HepG2 (cell line): ENCODE measurements around the gene TBC1D10A. TPM values are rescaled to one million over a fixed set of nuclear protein-coding genes. Genes with fewer than 3 reads are reported as not detected.

Experiments
- ARID2 ChIP-seq: sonication (generic); formaldehyde crosslinking; IDR thresholded peaks from 2 replicates; pipeline ENCODE4 v1.8.1; 2022; ENCODE audit warnings: mild to moderate bottlenecking, missing genetic modification reagents, borderline replicate concordance
- DR1 ChIP-seq: sonication (generic); formaldehyde crosslinking; IDR thresholded peaks from 2 replicates; pipeline ENCODE4 v1.8.0; 2021; ENCODE audit warnings: mild to moderate bottlenecking, missing genetic modification reagents, inconsistent platforms
- GZF1 ChIP-seq: sonication (generic); formaldehyde crosslinking; IDR thresholded peaks from 2 replicates; pipeline ENCODE4 v1.5.1; 2020; ENCODE audit warnings: mild to moderate bottlenecking, missing genetic modification reagents
- HOXA7 ChIP-seq: sonication (generic); formaldehyde crosslinking; IDR thresholded peaks from 2 replicates; pipeline ENCODE4 v1.8.1; 2022; ENCODE audit warnings: mild to moderate bottlenecking, missing genetic modification reagents, moderate library complexity
- RARA ChIP-seq: IDR thresholded peaks from 2 replicates; pipeline ENCODE4 v1.6.1; 2016; ENCODE audit warnings: missing genetic modification reagents, missing compliant biosample characterization
- RFXAP ChIP-seq: sonication (generic); formaldehyde crosslinking; IDR thresholded peaks from 2 replicates; pipeline ENCODE4 v1.4.0; 2020; ENCODE audit warnings: missing genetic modification reagents, borderline replicate concordance
- SNAI1 ChIP-seq: sonication (generic); formaldehyde crosslinking; IDR thresholded peaks from 2 replicates; pipeline ENCODE4 v1.5.0; 2020; ENCODE audit warnings: mild to moderate bottlenecking, missing genetic modification reagents, borderline replicate concordance
- SP4 ChIP-seq: sonication (generic); formaldehyde crosslinking; IDR thresholded peaks from 2 replicates; pipeline ENCODE4 v1.8.1; 2023; ENCODE audit warnings: mild to moderate bottlenecking, missing genetic modification reagents
- SYNCRIP ChIP-seq: fragments of 200-400 bp; formaldehyde crosslinking; IDR thresholded peaks from 2 replicates; pipeline ENCODE4 v1.6.1; 2018; ENCODE audit warnings: mild to moderate bottlenecking, low read depth, low read length; ENCODE audit not compliant: insufficient read depth
- ZNF335 ChIP-seq: sonication (generic); formaldehyde crosslinking; IDR thresholded peaks from 2 replicates; pipeline ENCODE4 v1.4.0; 2020; ENCODE audit warnings: missing genetic modification reagents
- ZNF33B ChIP-seq: sonication (generic); formaldehyde crosslinking; IDR thresholded peaks from 2 replicates; pipeline ENCODE4 v1.5.1; 2020; ENCODE audit warnings: mild to moderate bottlenecking, missing genetic modification reagents
- ZNF747 ChIP-seq: sonication (generic); formaldehyde crosslinking; IDR thresholded peaks from 2 replicates; pipeline ENCODE4 v1.8.1; 2023; ENCODE audit warnings: missing genetic modification reagents, mild to moderate bottlenecking, borderline replicate concordance
- ZNF839 ChIP-seq: sonication (generic); formaldehyde crosslinking; IDR thresholded peaks from 2 replicates; pipeline ENCODE4 v1.4.0; 2020; ENCODE audit warnings: missing genetic modification reagents, mild to moderate bottlenecking, borderline replicate concordance
- polyA plus RNA-seq, 8 experiments: library from polyadenylated mRNA; depleted of rRNA in 3 of 8; stranded (reverse) in 7 of 8; unstranded in 1 of 8; fragments of >200 nt; fragmentation: Illumina TruSeq in 4 of 8; extraction: Trizol in 4 of 8; gene quantifications; 2 replicates each; pipeline versions ENCODE4 v1.2.1 to v1.2.3, GENCODE V29; 2011 to 2016; ENCODE audit warnings: low read depth in 4 of 8, missing spikeins in 1 of 8, mixed read lengths in 1 of 8; ENCODE audit not compliant: insufficient read depth in 1 of 8
- total RNA-seq, 5 experiments: library from RNA; depleted of rRNA; stranded (reverse); fragments of >200 nt; fragmentation: Illumina TruSeq; extraction: Trizol; gene quantifications; 2 replicates each; pipeline ENCODE4 v1.2.3, GENCODE V29; 2016; ENCODE audit warnings: low read depth in 1 of 5
- TF ChIP-seq, protein P1 (sequence below): sonication (generic); formaldehyde crosslinking; IDR thresholded peaks from 2 replicates; pipeline ENCODE4; 2020; ENCODE audit warnings: missing genetic modification reagents, mild to moderate bottlenecking, borderline replicate concordance
- TF ChIP-seq, protein P2 (sequence below): sonication (generic); formaldehyde crosslinking; IDR thresholded peaks from 2 replicates; pipeline ENCODE4 v1.4.0; 2020; ENCODE audit warnings: missing genetic modification reagents

Gene TBC1D10A
- total and polyA plus RNA-seq, 2 of the 13 experiments (the other 11 are each of a cell fraction or from before 2014, with no cell fraction given), result 4.2 to 4.9 TPM

- TF ChIP-seq, protein P1, sequence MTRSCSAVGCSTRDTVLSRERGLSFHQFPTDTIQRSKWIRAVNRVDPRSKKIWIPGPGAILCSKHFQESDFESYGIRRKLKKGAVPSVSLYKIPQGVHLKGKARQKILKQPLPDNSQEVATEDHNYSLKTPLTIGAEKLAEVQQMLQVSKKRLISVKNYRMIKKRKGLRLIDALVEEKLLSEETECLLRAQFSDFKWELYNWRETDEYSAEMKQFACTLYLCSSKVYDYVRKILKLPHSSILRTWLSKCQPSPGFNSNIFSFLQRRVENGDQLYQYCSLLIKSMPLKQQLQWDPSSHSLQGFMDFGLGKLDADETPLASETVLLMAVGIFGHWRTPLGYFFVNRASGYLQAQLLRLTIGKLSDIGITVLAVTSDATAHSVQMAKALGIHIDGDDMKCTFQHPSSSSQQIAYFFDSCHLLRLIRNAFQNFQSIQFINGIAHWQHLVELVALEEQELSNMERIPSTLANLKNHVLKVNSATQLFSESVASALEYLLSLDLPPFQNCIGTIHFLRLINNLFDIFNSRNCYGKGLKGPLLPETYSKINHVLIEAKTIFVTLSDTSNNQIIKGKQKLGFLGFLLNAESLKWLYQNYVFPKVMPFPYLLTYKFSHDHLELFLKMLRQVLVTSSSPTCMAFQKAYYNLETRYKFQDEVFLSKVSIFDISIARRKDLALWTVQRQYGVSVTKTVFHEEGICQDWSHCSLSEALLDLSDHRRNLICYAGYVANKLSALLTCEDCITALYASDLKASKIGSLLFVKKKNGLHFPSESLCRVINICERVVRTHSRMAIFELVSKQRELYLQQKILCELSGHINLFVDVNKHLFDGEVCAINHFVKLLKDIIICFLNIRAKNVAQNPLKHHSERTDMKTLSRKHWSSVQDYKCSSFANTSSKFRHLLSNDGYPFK, result no peak
- TF ChIP-seq, protein P2, sequence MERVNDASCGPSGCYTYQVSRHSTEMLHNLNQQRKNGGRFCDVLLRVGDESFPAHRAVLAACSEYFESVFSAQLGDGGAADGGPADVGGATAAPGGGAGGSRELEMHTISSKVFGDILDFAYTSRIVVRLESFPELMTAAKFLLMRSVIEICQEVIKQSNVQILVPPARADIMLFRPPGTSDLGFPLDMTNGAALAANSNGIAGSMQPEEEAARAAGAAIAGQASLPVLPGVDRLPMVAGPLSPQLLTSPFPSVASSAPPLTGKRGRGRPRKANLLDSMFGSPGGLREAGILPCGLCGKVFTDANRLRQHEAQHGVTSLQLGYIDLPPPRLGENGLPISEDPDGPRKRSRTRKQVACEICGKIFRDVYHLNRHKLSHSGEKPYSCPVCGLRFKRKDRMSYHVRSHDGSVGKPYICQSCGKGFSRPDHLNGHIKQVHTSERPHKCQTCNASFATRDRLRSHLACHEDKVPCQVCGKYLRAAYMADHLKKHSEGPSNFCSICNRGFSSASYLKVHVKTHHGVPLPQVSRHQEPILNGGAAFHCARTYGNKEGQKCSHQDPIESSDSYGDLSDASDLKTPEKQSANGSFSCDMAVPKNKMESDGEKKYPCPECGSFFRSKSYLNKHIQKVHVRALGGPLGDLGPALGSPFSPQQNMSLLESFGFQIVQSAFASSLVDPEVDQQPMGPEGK (CRISPR knock-in tag), result peak; percentile 84
- TF ChIP-seq SYNCRIP, result no peak
- TF ChIP-seq RARA (CRISPR knock-in tag), result peak; percentile 70
- no peak for TF ChIP-seq ZNF839 (CRISPR knock-in tag)
- no peak for TF ChIP-seq ZNF33B (CRISPR knock-in tag)
- TF ChIP-seq ZNF335 (CRISPR knock-in tag), result peak; percentile 56; the same call in 1 of the 2 replicates
- no peak for TF ChIP-seq ZNF747 (CRISPR knock-in tag)
- no peak for TF ChIP-seq SNAI1 (CRISPR knock-in tag)
- no peak for TF ChIP-seq DR1
- no peak for TF ChIP-seq GZF1
- TF ChIP-seq SP4, result 0 out of 2 replicates have a peak, but pooled peaks have one; percentile 4
- no peak for TF ChIP-seq RFXAP (CRISPR knock-in tag)
- TF ChIP-seq ARID2 (CRISPR knock-in tag), result 0 out of 2 replicates have a peak, but pooled peaks have one; percentile 32
- no peak for TF ChIP-seq HOXA7 (CRISPR knock-in tag)
Measured at GRCh38 chr22:30245181-30245984, 81.4 kb downstream of the TBC1D10A start (continued).
